ENCODE measurements around the gene SHC4. TPM values are rescaled to one million over a fixed set of nuclear protein-coding genes. Genes with fewer than 3 reads are reported as not detected.

Gene SHC4
- total and polyA plus RNA-seq, 9 of the 15 experiments (the other 6 are each of a cell fraction or from before 2014, with no cell fraction given) = 0.43 to 1.2 (median 0.67) TPM

DNA sequence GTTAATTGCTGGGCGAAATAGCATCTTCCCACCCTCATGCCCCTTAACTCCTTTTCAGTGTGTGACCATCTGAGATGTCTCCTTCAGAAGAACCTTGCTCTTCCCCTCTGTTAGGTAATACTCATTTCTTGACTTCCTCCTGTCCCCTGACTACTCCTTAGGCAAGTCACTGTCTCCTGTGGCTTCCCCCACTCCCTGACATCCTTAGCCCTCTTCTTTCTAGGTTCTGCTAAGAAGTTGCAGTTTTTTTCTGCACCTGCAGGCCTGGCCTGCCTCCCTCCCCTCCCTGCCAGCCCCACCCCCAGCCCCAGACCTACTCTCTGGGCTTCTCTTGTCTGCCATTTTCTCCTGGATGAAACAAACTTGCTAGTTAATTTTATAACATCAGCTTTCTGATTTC is 101.0 kb downstream of the SHC4 start:
- H3K9ac ChIP-seq (ENCODE audit: insufficient read depth in 1 of 2, low read depth in 2 of 2, low read length in 2 of 2) = no peak overlapping the region
- FAIRE-seq (no peak), ATAC-seq (peak; percentile 45), DNase-seq (ENCODE audit: extremely low read depth in 1 of 4, low spot score in 3 of 4) (peak in 1 of 4 experiments; percentile 11)
- intact Hi-C loops (cut with micrococcal nuclease) = loop anchor here (1.0 to 5.0 kb wide), 5 partner anchors 215 to 1280 kb away; partner anchors contain the start of gene FGF7
- H3K9me1 ChIP-seq (ENCODE audit: control insufficient read depth, insufficient read depth, low read length) = no peaks in the 10 kb centered on the region
- no peak overlapping the region for H3K4me3 ChIP-seq
- no peaks in the 10 kb centered on the region for H3K27me3 ChIP-seq (ENCODE audit: control insufficient read depth in 2 of 2, insufficient read depth in 2 of 2, low read length in 2 of 2)
- H3K9me3 ChIP-seq (replicated peaks; ENCODE audit: control insufficient read depth, insufficient read depth, low read depth, low read length) = no peaks in the 10 kb centered on the region
- CTCF ChIA-PET (ENCODE audit: low intra/inter-chr PET ratio) = interaction anchor here (0.6 to 2.9 kb wide), 5 partner anchors 103 to 1283 kb away, joined by 3 to 21 read pairs (median 7); no protein-coding TSS in a partner anchor
- H3K27ac ChIP-seq (ENCODE audit: extremely low read depth, low read depth, low read length) = no peak overlapping the region
- no peaks in the 10 kb centered on the region for H3K36me3 ChIP-seq (ENCODE audit: control insufficient read depth, insufficient read depth, low read length)
- no peak for TF ChIP-seq TRIM28 (IDR thresholded peaks at IDR 0.05)
- H4K20me1 ChIP-seq (replicated peaks; ENCODE audit: control insufficient read depth, insufficient read depth, low read length) = no peaks in the 10 kb centered on the region
- peak overlapping the region; percentile 61 for H2AFZ ChIP-seq (ENCODE audit: low read depth, low read length)
- POLR2A ChIA-PET = no interaction called here
- no TSS peak for BruUV-seq (replicated peaks)
- H3K79me2 ChIP-seq (ENCODE audit: control insufficient read depth, insufficient read depth, low read length) = no peaks in the 10 kb centered on the region
- 20% methylated on average over 1 of the region's 1 CpG for WGBS (ENCODE audit: insufficient coverage, low coverage, missing lambda C conversion rate)
- no peak overlapping the region for H3K4me2 ChIP-seq (ENCODE audit: insufficient read depth, low read length)
- in situ Hi-C loops (cut with MboI) = loop anchor here (10.0 kb wide), 1 partner anchor 362 kb away; no protein-coding TSS in a partner anchor
- peaks cover 0 to 8% of the 10 kb centered on the region in 2 experiments; a peak in 3 of 5 replicates for H3K4me1 ChIP-seq (replicated peaks in 1 of 2; ENCODE audit: control insufficient read depth in 2 of 2, insufficient read depth in 2 of 2, low read length in 2 of 2)

DNA sequence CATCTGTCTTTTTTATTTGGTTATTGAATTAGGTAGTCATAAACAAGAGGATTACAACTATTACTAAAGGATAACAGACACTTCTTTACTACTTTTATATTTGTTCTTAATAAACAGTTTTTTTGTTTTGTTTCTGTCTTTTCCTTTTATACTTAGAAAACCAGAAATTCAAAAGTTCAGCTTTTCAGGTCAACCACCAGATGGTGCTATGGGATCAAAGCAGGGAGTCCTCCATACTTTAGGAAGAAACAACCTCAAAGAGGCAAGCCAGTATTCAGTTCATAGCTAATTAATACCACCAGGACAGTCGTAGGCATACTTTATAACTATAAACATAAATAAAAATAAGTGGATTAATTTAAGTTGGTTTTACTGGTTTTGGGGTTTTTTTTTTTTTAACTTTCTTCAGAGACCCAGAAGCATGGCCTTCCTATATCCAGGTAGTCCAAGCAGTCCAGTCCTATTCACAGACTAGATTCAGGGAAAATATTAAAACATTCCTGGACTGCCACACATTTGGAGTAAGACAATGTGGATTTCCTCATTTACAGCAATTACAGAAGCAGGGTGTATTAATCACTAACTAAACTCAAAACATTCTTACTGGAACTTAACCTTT is 101.8 kb downstream of the SHC4 start:
- H4K20me1 ChIP-seq (replicated peaks; ENCODE audit: control insufficient read depth, insufficient read depth, low read length) = no peaks in the 10 kb centered on the region
- H3K9me1 ChIP-seq (ENCODE audit: control insufficient read depth, insufficient read depth, low read length) = no peaks in the 10 kb centered on the region
- peaks cover 0 to 8% of the 10 kb centered on the region in 2 experiments; a peak in 4 of 5 replicates for H3K4me1 ChIP-seq (replicated peaks in 1 of 2; ENCODE audit: control insufficient read depth in 2 of 2, insufficient read depth in 2 of 2, low read length in 2 of 2)
- no peaks in the 10 kb centered on the region for H3K36me3 ChIP-seq (ENCODE audit: control insufficient read depth, insufficient read depth, low read length)
- peak; percentile 76 for FAIRE-seq
- BruUV-seq (replicated peaks) = no TSS peak
- 0% methylated on average over 1 of the region's 1 CpG for WGBS (ENCODE audit: insufficient coverage, low coverage, missing lambda C conversion rate)
- no peaks in the 10 kb centered on the region for H3K79me2 ChIP-seq (ENCODE audit: control insufficient read depth, insufficient read depth, low read length)
- ChIA-PET CTCF (ENCODE audit: low intra/inter-chr PET ratio) (interaction anchor here (0.6 to 2.9 kb wide), 9 partner anchors 102 to 1283 kb away, joined by 3 to 21 read pairs (median 4); partner anchors contain the start of gene SHC4), POLR2A (interaction anchor here (0.6 to 1.2 kb wide), 4 partner anchors 12 to 1284 kb away, joined by 3 read pairs; partner anchors contain the start of gene EID1)
- H3K9me3 ChIP-seq (replicated peaks; ENCODE audit: control insufficient read depth, insufficient read depth, low read depth, low read length) = no peaks in the 10 kb centered on the region
- no peak overlapping the region for H3K4me3 ChIP-seq
- H3K4me2 ChIP-seq (ENCODE audit: insufficient read depth, low read length) = no peak overlapping the region
- H3K27ac ChIP-seq (ENCODE audit: extremely low read depth, low read depth, low read length) = no peak overlapping the region
- peak; percentile 77 for ATAC-seq
- no peaks in the 10 kb centered on the region for H3K27me3 ChIP-seq (ENCODE audit: control insufficient read depth in 2 of 2, insufficient read depth in 2 of 2, low read length in 2 of 2)
- in situ Hi-C loops (cut with MboI) (loop anchor here (10.0 kb wide), 1 partner anchor 363 kb away; no protein-coding TSS in a partner anchor), intact Hi-C loops (cut with micrococcal nuclease) (loop anchor here (1.0 to 5.0 kb wide), 7 partner anchors 52 to 1280 kb away; partner anchors contain the start of gene FGF7)
- H3K9ac ChIP-seq (ENCODE audit: insufficient read depth in 1 of 2, low read depth in 2 of 2, low read length in 2 of 2) = no peak overlapping the region
- H2AFZ ChIP-seq (ENCODE audit: low read depth, low read length) = peak overlapping the region; percentile 61
- peak; percentile 41 to 76 (median 49) for DNase-seq (ENCODE audit: extremely low read depth in 1 of 4, low spot score in 3 of 4)
- TF ChIP-seq GATAD2B (IDR thresholded peaks at IDR 0.05; ENCODE audit: borderline replicate concordance) (peak; percentile 61; the same call in 1 of the 2 replicates), TBP (optimal IDR thresholded peaks at IDR 0.05; ENCODE audit: low read depth, low read length) (peak; percentile 19), SMC3 (conservative IDR thresholded peaks at IDR 0.05; ENCODE audit: insufficient read depth, low read depth, low read length) (peak; percentile 94), KLF16 (IDR thresholded peaks at IDR 0.05) (0 out of 2 replicates have a peak, but pooled peaks have one; percentile 37), DMBX1 (CRISPR knock-in tag; IDR thresholded peaks at IDR 0.05; ENCODE audit: borderline replicate concordance) (0 out of 2 replicates have a peak, but pooled peaks have one; percentile 37), CC2D1A (IDR thresholded peaks at IDR 0.05) (peak; percentile 83), ARID2 (IDR thresholded peaks at IDR 0.05) (peak; percentile 80)
- TF ChIP-seq, protein P1, sequence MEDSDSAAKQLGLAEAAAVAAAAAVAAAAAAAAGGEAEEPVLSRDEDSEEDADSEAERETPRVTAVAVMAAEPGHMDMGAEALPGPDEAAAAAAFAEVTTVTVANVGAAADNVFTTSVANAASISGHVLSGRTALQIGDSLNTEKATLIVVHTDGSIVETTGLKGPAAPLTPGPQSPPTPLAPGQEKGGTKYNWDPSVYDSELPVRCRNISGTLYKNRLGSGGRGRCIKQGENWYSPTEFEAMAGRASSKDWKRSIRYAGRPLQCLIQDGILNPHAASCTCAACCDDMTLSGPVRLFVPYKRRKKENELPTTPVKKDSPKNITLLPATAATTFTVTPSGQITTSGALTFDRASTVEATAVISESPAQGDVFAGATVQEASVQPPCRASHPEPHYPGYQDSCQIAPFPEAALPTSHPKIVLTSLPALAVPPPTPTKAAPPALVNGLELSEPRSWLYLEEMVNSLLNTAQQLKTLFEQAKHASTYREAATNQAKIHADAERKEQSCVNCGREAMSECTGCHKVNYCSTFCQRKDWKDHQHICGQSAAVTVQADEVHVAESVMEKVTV (CRISPR knock-in tag; IDR thresholded peaks at IDR 0.05) = peak; percentile 98

Data from K562 (cell line).